HepG2 (cell line): Measurements from ENCODE around the gene PLGLB2.
"Not testable (repeated sequence)": the region's sequence is repeated elsewhere in the genome, so short reads cannot be mapped to it uniquely, and the experiment has no call there.

Experiments
- CHD4 ChIP-seq: fragments of 200-600 bp; sonication (generic); IDR thresholded peaks from 2 replicates; pipeline ENCODE4 v1.7.0; 2017; ENCODE audit warnings: mild to moderate bottlenecking, low read length, borderline replicate concordance
- FOXO1 ChIP-seq: sonication (generic); formaldehyde crosslinking; IDR thresholded peaks from 2 replicates; pipeline ENCODE4 v1.4.0; 2020; ENCODE audit warnings: missing genetic modification reagents
- MEIS1 ChIP-seq: sonication (generic); formaldehyde crosslinking; IDR thresholded peaks from 2 replicates; pipeline ENCODE4 v1.9.0; 2021; ENCODE audit warnings: mild to moderate bottlenecking, missing genetic modification reagents, moderate library complexity, borderline replicate concordance
- POLR2AphosphoS5 ChIP-seq: IDR thresholded peaks from 2 replicates; pipeline ENCODE4 v1.6.1; 2012; ENCODE audit warnings: low read depth, low read length
- YEATS2 ChIP-seq: sonication (generic); formaldehyde crosslinking; IDR thresholded peaks from 2 replicates; pipeline ENCODE4 v1.4.0; 2020; ENCODE audit warnings: missing genetic modification reagents, borderline replicate concordance
- ZBTB3 ChIP-seq: sonication (generic); formaldehyde crosslinking; IDR thresholded peaks from 2 replicates; pipeline ENCODE4 v1.4.0; 2020; ENCODE audit warnings: low read depth, mild to moderate bottlenecking, moderate library complexity, missing genetic modification reagents, borderline replicate concordance
- TF ChIP-seq, protein P1 (sequence below): sonication (generic); formaldehyde crosslinking; IDR thresholded peaks from 2 replicates; pipeline ENCODE4 v1.4.0; 2020; ENCODE audit warnings: missing genetic modification reagents, mild to moderate bottlenecking, borderline replicate concordance
- TF ChIP-seq, protein P2 (sequence below), 2 experiments: sonication (generic) in 1 of 2; formaldehyde crosslinking in 1 of 2; IDR thresholded peaks; 2 replicates each; pipeline versions ENCODE4 v1.4.0 to v1.6.1; 2018 to 2020; ENCODE audit warnings: missing genetic modification reagents in 2 of 2, borderline replicate concordance in 1 of 2, low read depth in 1 of 2, mild to moderate bottlenecking in 1 of 2, missing biosample characterization in 1 of 2
- TF ChIP-seq, protein P3 (sequence below): sonication (generic); formaldehyde crosslinking; IDR thresholded peaks from 2 replicates; pipeline ENCODE4 v1.5.0; 2020; ENCODE audit warnings: missing genetic modification reagents, mild to moderate bottlenecking, borderline replicate concordance

DNA sequence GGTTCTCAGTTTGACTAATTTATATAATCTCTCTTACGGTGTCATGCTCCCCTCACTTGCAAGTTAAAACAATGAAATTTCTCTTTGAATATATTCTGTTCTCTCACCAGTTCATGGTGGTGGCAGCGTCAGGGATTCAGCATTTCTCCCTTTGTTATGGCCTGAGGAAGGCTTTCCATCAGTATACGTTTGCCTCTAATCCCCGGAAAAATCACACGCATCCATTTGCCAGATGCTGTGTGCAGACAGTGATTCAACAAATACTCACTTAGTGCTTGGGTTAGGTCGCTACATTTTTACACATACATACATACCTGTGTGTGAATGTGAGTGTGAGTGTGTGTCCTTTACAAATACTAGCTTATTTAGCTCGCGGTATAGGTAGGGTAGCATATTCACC lies 637 bp downstream of the PLGLB2 start:
- TF ChIP-seq, protein P1, sequence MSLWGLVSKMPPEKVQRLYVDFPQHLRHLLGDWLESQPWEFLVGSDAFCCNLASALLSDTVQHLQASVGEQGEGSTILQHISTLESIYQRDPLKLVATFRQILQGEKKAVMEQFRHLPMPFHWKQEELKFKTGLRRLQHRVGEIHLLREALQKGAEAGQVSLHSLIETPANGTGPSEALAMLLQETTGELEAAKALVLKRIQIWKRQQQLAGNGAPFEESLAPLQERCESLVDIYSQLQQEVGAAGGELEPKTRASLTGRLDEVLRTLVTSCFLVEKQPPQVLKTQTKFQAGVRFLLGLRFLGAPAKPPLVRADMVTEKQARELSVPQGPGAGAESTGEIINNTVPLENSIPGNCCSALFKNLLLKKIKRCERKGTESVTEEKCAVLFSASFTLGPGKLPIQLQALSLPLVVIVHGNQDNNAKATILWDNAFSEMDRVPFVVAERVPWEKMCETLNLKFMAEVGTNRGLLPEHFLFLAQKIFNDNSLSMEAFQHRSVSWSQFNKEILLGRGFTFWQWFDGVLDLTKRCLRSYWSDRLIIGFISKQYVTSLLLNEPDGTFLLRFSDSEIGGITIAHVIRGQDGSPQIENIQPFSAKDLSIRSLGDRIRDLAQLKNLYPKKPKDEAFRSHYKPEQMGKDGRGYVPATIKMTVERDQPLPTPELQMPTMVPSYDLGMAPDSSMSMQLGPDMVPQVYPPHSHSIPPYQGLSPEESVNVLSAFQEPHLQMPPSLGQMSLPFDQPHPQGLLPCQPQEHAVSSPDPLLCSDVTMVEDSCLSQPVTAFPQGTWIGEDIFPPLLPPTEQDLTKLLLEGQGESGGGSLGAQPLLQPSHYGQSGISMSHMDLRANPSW (CRISPR knock-in tag) = not testable (repeated sequence)
- TF ChIP-seq, protein P2, sequence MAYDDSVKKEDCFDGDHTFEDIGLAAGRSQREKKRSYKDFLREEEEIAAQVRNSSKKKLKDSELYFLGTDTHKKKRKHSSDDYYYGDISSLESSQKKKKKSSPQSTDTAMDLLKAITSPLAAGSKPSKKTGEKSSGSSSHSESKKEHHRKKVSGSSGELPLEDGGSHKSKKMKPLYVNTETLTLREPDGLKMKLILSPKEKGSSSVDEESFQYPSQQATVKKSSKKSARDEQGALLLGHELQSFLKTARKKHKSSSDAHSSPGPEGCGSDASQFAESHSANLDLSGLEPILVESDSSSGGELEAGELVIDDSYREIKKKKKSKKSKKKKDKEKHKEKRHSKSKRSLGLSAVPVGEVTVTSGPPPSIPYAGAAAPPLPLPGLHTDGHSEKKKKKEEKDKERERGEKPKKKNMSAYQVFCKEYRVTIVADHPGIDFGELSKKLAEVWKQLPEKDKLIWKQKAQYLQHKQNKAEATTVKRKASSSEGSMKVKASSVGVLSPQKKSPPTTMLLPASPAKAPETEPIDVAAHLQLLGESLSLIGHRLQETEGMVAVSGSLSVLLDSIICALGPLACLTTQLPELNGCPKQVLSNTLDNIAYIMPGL (CRISPR knock-in tag; IDR thresholded peaks at IDR 0.05; ENCODE audit: borderline replicate concordance in 1 of 2, low read depth in 1 of 2) = not testable (repeated sequence)
- TF ChIP-seq, protein P3, sequence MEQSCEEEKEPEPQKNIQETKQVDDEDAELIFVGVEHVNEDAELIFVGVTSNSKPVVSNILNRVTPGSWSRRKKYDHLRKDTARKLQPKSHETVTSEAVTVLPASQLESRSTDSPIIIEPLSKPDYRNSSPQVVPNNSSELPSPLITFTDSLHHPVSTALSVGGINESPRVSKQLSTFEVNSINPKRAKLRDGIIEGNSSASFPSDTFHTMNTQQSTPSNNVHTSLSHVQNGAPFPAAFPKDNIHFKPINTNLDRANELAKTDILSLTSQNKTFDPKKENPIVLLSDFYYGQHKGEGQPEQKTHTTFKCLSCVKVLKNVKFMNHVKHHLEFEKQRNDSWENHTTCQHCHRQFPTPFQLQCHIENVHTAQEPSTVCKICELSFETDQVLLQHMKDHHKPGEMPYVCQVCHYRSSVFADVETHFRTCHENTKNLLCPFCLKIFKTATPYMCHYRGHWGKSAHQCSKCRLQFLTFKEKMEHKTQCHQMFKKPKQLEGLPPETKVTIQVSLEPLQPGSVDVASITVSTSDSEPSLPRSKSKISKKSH (CRISPR knock-in tag) = not testable (repeated sequence)
- TF ChIP-seq MEIS1 (CRISPR knock-in tag); YEATS2 (CRISPR knock-in tag); ZBTB3; CHD4; FOXO1; POLR2AphosphoS5: not testable (repeated sequence)
